Measurements from ENCODE around the gene CPA4. TPM values are rescaled to one million over a fixed set of nuclear protein-coding genes. Genes with fewer than 3 reads are reported as not detected.

Gene CPA4
- total RNA-seq, 1 experiment from 2014 or later = 3.1 TPM

DNA sequence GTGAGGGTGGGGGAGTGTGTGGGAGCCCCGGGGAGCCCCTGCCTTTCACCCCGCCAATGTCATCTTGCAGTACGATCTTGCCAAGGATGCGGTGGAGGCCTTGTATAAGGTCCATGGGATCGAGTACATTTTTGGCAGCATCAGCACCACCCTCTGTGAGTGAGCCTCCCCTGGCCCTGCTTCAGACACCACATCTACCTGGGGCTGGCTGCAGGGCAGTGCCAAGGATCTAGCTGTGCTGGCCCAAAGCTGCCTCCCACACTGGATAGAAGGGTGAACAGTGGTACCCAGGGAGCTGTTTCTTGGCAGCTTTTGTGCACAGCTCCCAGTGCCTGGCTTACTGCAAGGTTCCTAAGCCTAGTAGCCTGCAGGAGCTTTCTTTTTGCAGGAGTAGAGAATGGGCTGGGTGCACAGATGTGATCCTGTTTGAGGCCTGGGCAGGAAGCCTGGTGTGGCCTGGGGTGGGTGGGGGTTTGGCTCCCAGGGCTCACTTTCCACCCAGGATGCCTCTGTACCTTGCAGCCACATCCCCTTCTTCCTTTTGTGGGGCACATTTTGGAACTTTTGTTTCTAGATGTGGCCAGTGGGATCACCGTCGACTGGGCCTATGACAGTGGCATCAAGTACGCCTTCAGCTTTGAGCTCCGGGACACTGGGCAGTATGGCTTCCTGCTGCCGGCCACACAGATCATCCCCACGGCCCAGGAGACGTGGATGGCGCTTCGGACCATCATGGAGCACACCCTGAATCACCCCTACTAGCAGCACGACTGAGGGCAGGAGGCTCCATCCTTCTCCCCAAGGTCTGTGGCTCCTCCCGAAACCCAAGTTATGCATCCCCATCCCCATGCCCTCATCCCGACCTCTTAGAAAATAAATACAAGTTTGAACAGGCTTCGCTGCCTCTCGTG, 75.1 kb downstream of the CPA4 start:
- BruUV-seq (replicated peaks) = no TSS peak
- no peak for ATAC-seq
- DNase-seq (ENCODE audit: low read depth, low spot score) = no peak
- intact Hi-C loops (cut with micrococcal nuclease; ENCODE audit: unreplicated experiment) (no loop called here), in situ Hi-C loops (cut with HindIII; ENCODE audit: low pct_unique_long_range_greater_than_20kb, low sequenced_read_pairs) (no loop called here)
- no peak for TF ChIP-seq SIN3A (IDR thresholded peaks at IDR 0.05; ENCODE audit: borderline replicate concordance, insufficient read depth, low read depth, low read length)
- TF ChIP-seq, protein P1, sequence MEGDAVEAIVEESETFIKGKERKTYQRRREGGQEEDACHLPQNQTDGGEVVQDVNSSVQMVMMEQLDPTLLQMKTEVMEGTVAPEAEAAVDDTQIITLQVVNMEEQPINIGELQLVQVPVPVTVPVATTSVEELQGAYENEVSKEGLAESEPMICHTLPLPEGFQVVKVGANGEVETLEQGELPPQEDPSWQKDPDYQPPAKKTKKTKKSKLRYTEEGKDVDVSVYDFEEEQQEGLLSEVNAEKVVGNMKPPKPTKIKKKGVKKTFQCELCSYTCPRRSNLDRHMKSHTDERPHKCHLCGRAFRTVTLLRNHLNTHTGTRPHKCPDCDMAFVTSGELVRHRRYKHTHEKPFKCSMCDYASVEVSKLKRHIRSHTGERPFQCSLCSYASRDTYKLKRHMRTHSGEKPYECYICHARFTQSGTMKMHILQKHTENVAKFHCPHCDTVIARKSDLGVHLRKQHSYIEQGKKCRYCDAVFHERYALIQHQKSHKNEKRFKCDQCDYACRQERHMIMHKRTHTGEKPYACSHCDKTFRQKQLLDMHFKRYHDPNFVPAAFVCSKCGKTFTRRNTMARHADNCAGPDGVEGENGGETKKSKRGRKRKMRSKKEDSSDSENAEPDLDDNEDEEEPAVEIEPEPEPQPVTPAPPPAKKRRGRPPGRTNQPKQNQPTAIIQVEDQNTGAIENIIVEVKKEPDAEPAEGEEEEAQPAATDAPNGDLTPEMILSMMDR (IDR thresholded peaks at IDR 0.05) = no peak
- TF ChIP-seq TCF7L2 (IDR thresholded peaks at IDR 0.05; ENCODE audit: low read depth, low read length) = no peak
- TF ChIP-seq POLR2AphosphoS5 (IDR thresholded peaks at IDR 0.05; ENCODE audit: low read depth, low read length) = no peak
- Histone ChIP-seq H3K9me3 (ENCODE audit: control insufficient read depth, insufficient read depth, low read depth, low read length) (no peaks in the 10 kb centered on the region), H3K27me3 (ENCODE audit: control insufficient read depth, insufficient read depth, low read length) (no peaks in the 10 kb centered on the region), H3K36me3 (ENCODE audit: control insufficient read depth, insufficient read depth, low read length) (no peaks in the 10 kb centered on the region), H3K4me3 (ENCODE audit: low read depth in 2 of 2, low read length in 2 of 2) (no peak overlapping the region), H3K4me1 (ENCODE audit: control insufficient read depth, insufficient read depth, low read length) (peaks cover 14% of the 10 kb centered on the region), H3K27ac (ENCODE audit: low read length) (no peak overlapping the region)
- ChIA-PET CTCF (no interaction called here), POLR2A (interaction anchor here (0.7 kb wide), 1 partner anchor 142 kb away, joined by 3 read pairs; no protein-coding TSS in a partner anchor)

DNA sequence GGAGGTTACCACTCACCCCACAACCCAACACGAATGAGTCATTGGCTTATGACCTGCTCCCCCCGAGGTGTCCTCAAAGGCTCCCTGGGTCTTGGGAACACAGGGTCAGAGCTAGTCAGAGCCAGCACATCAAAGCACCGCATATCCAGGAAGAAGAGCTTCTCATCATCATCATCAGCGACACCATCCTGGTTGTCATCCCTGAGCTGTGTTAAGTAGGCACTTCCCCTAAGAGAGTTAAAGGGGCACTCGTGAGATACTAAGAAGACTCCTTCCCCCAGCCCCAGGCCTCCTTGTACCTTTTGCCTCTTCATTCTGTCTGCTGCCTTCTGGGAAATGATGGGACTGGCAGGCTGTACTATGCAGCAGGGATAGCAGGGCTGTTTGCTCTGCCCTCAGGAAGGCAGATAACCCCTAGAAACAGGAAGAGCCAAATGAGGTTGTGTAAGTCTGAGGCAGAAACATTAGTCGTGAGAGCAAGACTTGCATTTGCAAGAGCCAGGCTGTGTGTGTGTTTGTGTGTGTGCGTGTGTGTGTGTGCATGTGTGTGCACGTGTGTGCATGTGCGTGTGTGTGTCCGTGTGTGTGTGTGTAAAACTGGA, 76.2 kb downstream of the CPA4 start:
- ChIA-PET CTCF (no interaction called here), POLR2A (no interaction called here)
- ATAC-seq (no peak), DNase-seq (ENCODE audit: low read depth, low spot score) (no peak)
- Histone ChIP-seq H3K4me1 (ENCODE audit: control insufficient read depth, insufficient read depth, low read length) (peaks cover 20% of the 10 kb centered on the region), H3K9me3 (ENCODE audit: control insufficient read depth, insufficient read depth, low read depth, low read length) (no peaks in the 10 kb centered on the region), H3K27ac (ENCODE audit: low read length) (no peak overlapping the region), H3K36me3 (ENCODE audit: control insufficient read depth, insufficient read depth, low read length) (no peaks in the 10 kb centered on the region), H3K4me3 (ENCODE audit: low read depth in 2 of 2, low read length in 2 of 2) (no peak overlapping the region), H3K27me3 (ENCODE audit: control insufficient read depth, insufficient read depth, low read length) (no peaks in the 10 kb centered on the region)
- in situ Hi-C loops (cut with HindIII; ENCODE audit: low pct_unique_long_range_greater_than_20kb, low sequenced_read_pairs) = no loop called here
- TF ChIP-seq, protein P1 (IDR thresholded peaks at IDR 0.05) = no peak
- TF ChIP-seq SIN3A (IDR thresholded peaks at IDR 0.05; ENCODE audit: borderline replicate concordance, insufficient read depth, low read depth, low read length) (no peak), TCF7L2 (IDR thresholded peaks at IDR 0.05; ENCODE audit: low read depth, low read length) (no peak), POLR2AphosphoS5 (IDR thresholded peaks at IDR 0.05; ENCODE audit: low read depth, low read length) (no peak)
- TF ChIP-seq, protein P2, sequence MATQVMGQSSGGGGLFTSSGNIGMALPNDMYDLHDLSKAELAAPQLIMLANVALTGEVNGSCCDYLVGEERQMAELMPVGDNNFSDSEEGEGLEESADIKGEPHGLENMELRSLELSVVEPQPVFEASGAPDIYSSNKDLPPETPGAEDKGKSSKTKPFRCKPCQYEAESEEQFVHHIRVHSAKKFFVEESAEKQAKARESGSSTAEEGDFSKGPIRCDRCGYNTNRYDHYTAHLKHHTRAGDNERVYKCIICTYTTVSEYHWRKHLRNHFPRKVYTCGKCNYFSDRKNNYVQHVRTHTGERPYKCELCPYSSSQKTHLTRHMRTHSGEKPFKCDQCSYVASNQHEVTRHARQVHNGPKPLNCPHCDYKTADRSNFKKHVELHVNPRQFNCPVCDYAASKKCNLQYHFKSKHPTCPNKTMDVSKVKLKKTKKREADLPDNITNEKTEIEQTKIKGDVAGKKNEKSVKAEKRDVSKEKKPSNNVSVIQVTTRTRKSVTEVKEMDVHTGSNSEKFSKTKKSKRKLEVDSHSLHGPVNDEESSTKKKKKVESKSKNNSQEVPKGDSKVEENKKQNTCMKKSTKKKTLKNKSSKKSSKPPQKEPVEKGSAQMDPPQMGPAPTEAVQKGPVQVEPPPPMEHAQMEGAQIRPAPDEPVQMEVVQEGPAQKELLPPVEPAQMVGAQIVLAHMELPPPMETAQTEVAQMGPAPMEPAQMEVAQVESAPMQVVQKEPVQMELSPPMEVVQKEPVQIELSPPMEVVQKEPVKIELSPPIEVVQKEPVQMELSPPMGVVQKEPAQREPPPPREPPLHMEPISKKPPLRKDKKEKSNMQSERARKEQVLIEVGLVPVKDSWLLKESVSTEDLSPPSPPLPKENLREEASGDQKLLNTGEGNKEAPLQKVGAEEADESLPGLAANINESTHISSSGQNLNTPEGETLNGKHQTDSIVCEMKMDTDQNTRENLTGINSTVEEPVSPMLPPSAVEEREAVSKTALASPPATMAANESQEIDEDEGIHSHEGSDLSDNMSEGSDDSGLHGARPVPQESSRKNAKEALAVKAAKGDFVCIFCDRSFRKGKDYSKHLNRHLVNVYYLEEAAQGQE (IDR thresholded peaks at IDR 0.05; ENCODE audit: insufficient read depth in 1 of 2, low read depth in 2 of 2, low read length in 1 of 2) = no peak
- intact Hi-C loops (cut with micrococcal nuclease; ENCODE audit: unreplicated experiment) = no loop called here
- BruUV-seq (replicated peaks) = no TSS peak
